ENCODE data around the gene ZNF485. TPM values are rescaled to one million over a fixed set of nuclear protein-coding genes. Genes with fewer than 3 reads are reported as not detected.

Gene ZNF485
- 5.0 TPM for polyA plus RNA-seq (2013, experiment 1 of 4)
- polyA plus RNA-seq (2013, experiment 2 of 4): 5.2 TPM
- polyA plus RNA-seq (2013, experiment 3 of 4): 4.3 TPM
- 5.3 TPM for polyA plus RNA-seq (2013, experiment 4 of 4)

DNA sequence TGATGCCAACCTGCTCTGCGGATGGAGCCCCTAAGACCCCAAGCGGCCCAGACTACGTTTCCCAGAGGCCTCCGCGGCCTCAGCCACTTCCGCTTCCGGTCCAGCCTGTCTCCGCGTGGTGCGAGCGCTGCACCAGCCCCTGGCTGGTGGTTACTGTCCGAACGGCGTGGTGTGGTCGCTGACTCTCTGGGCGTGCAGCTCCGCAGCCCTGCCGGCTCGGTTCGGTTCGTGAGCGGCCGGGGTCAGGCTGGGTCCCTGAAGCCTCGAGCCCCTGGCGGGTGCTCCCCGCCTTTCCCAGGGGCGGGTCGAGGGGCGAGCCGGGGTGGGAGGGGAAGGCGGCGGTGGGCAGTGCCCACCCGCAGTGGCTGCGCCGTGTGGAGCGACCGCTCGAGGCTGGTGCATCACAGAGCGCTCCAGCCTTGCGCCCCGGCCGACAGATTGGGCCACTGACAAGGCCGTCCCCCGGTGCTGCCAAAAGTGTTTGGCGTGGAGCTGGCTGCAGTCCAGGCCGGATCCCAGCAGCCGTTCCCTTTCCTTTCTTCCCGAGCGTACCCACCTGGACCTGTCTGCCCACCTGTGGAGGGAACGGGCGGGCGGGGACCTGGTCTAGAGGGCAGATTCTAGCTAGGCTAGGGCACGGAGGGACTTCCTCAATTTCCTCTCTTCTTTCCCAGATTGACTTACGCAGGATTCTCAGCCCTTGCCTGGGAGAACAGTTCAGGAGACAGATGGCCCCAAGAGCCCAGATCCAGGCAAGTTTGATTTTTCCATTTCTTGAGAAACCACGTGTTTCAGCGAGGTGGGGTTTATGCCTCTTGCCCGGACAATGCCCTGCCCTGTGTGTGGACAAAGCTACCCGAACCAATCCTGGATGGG is at the start of gene ZNF485:
Gene ZNF485 (plus strand): TSS at position 116 of the 876 bp plus-strand sequence. CDS start 613 bp downstream, at position 729.
- Histone ChIP-seq H3K36me3 (ENCODE audit: control insufficient read depth, insufficient read depth, low read length) (peaks cover 6% of the 10 kb centered on the region), H3K4me3 (ENCODE audit: insufficient read depth, low read depth, low read length) (peak within 1 kb of the TSS; percentile 54), H3K4me1 (ENCODE audit: control insufficient read depth, insufficient read depth, low read length) (peaks cover 4% of the 10 kb centered on the region), H3K27ac (ENCODE audit: insufficient read depth, low read depth, low read length, poor library complexity, severe bottlenecking) (no peak within 1 kb of the TSS), H3K9me3 (ENCODE audit: control insufficient read depth, low read length) (no peaks in the 10 kb centered on the region), H3K27me3 (ENCODE audit: control insufficient read depth, insufficient read depth, low read length, poor library complexity, severe bottlenecking) (no peaks in the 10 kb centered on the region)
- WGBS, 2 experiments: 5 to 6% methylated on average over 58 of the region's 58 CpGs

DNA sequence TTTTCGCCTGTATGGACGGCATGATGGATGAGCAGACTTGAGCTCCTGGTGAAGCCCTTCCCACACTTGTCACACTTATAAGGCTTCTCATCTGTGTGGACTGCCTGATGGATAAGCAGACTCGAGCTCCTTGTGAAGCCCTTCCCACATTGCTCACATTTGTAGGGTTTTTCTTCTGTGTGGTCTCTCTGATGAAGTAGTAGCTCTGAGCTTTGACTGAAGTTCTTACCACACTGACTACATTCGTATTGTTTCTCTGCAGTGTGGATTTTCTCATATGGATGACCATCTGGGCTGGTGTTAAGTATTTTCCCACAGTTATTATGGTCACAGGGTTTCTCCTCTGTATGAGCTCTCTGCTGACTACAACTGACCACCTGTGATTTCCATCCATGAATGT is 49.0 kb upstream of the ZNF485 start:
- Histone ChIP-seq H3K4me3 (ENCODE audit: insufficient read depth, low read depth, low read length) (no peak overlapping the region), H3K27ac (ENCODE audit: insufficient read depth, low read depth, low read length, poor library complexity, severe bottlenecking) (no peak overlapping the region), H3K4me1 (ENCODE audit: control insufficient read depth, insufficient read depth, low read length) (no peaks in the 10 kb centered on the region), H3K9me3 (ENCODE audit: control insufficient read depth, low read length) (peaks cover 5% of the 10 kb centered on the region), H3K36me3 (ENCODE audit: control insufficient read depth, insufficient read depth, low read length) (peaks cover 46% of the 10 kb centered on the region), H3K27me3 (ENCODE audit: control insufficient read depth, insufficient read depth, low read length, poor library complexity, severe bottlenecking) (no peaks in the 10 kb centered on the region)
- 96% methylated on average over 4 of the region's 4 CpGs for WGBS, 2 experiments

DNA sequence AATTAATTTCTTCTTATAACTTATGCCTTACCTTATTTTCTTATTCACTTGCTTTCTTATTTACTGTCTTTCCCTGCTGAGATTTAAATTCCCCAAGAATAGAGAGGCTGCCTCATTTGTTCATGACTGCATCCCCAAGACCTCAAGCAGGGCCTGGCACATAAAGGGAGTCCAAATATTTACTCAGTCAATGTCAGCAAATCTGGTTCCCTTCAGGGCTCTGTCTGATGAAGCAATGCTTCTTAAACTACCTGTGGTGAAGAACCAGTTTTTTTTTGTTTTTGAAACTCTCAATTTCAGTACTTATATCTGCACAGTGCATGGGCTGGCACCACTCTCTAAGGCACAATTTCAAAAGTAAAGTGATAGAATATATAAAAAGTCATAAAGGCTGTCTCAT is 36.6 kb upstream of the ZNF485 start:
- H3K4me1 ChIP-seq (ENCODE audit: control insufficient read depth, insufficient read depth, low read length): no peaks in the 10 kb centered on the region
- H3K27me3 ChIP-seq (ENCODE audit: control insufficient read depth, insufficient read depth, low read length, poor library complexity, severe bottlenecking): peaks cover 13% of the 10 kb centered on the region
- no peaks in the 10 kb centered on the region for H3K9me3 ChIP-seq (ENCODE audit: control insufficient read depth, low read length)
- H3K4me3 ChIP-seq (ENCODE audit: insufficient read depth, low read depth, low read length): no peak overlapping the region
- peaks cover 8% of the 10 kb centered on the region for H3K36me3 ChIP-seq (ENCODE audit: control insufficient read depth, insufficient read depth, low read length)
- H3K27ac ChIP-seq (ENCODE audit: insufficient read depth, low read depth, low read length, poor library complexity, severe bottlenecking): no peak overlapping the region

DNA sequence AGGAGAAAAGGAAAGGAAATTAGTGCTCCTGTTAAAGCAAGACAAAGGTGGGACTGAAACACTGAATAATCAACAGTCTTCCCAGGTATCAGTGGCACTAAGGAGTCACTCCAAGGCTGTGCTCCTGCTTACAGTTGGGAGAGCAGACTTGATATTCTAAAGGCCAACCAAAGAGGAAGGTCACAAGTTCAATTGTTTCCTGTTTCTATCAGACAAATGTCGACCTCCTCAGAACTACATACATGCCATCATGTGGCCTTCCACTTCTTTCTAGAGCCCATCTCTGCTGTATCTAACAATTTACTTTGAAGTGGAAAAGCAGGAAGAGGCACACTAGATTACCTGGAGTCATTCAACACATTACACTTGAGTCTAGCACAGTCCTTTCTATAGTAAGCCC is 35.3 kb upstream of the ZNF485 start:
- WGBS, 2 experiments: 89 to 94% methylated on average over 1 of the region's 1 CpG
- Histone ChIP-seq H3K9me3 (ENCODE audit: control insufficient read depth, low read length) (peaks cover 3% of the 10 kb centered on the region), H3K4me3 (ENCODE audit: insufficient read depth, low read depth, low read length) (no peak overlapping the region), H3K27ac (ENCODE audit: insufficient read depth, low read depth, low read length, poor library complexity, severe bottlenecking) (no peak overlapping the region), H3K36me3 (ENCODE audit: control insufficient read depth, insufficient read depth, low read length) (peaks cover 8% of the 10 kb centered on the region), H3K27me3 (ENCODE audit: control insufficient read depth, insufficient read depth, low read length, poor library complexity, severe bottlenecking) (peaks cover 23% of the 10 kb centered on the region), H3K4me1 (ENCODE audit: control insufficient read depth, insufficient read depth, low read length) (no peaks in the 10 kb centered on the region)

DNA sequence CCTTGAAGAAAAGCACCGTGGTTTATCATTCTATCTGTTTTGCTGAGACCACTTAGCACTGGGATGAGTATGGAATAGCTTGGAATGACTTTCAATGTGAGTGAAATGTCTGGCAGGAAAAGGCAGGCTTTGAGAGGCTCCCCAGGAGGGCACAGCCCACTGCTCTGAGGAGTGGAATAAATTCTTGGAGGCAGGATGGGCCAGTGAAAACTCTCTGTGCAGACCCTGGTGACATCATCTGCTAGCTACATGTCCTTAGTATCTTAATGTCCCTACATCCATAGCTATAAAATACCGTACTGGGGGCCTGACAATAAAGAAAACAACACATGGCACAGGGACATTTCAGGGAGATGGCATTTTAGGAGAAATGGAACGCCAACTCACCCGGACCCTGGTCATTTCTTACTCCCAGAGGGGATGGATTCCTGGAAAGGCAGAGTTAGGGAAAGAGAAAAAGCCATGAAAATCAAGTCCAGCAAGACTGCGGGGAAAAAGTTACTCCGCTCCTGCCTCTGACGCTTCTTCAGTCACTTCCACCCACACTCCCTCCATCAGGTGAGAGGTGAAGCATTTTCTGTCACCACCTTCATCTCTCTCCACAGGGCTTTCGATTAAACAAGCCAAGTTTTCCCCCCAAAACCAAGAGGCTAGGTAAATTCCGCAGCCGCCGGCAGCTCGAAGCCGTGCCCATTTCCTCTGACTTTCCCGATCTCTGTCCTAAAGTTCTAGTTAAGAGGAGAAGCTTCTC is 32.8 kb upstream of the ZNF485 start:
- H3K27ac ChIP-seq (ENCODE audit: insufficient read depth, low read depth, low read length, poor library complexity, severe bottlenecking): no peak overlapping the region
- WGBS, 2 experiments: 64 to 67% methylated on average over 14 of the region's 14 CpGs
- peaks cover 5% of the 10 kb centered on the region for H3K36me3 ChIP-seq (ENCODE audit: control insufficient read depth, insufficient read depth, low read length)
- peak overlapping the region; percentile 44 for H3K4me3 ChIP-seq (ENCODE audit: insufficient read depth, low read depth, low read length)
- no peaks in the 10 kb centered on the region for H3K4me1 ChIP-seq (ENCODE audit: control insufficient read depth, insufficient read depth, low read length)
- H3K9me3 ChIP-seq (ENCODE audit: control insufficient read depth, low read length): peaks cover 3% of the 10 kb centered on the region
- peaks cover 28% of the 10 kb centered on the region for H3K27me3 ChIP-seq (ENCODE audit: control insufficient read depth, insufficient read depth, low read length, poor library complexity, severe bottlenecking)

DNA sequence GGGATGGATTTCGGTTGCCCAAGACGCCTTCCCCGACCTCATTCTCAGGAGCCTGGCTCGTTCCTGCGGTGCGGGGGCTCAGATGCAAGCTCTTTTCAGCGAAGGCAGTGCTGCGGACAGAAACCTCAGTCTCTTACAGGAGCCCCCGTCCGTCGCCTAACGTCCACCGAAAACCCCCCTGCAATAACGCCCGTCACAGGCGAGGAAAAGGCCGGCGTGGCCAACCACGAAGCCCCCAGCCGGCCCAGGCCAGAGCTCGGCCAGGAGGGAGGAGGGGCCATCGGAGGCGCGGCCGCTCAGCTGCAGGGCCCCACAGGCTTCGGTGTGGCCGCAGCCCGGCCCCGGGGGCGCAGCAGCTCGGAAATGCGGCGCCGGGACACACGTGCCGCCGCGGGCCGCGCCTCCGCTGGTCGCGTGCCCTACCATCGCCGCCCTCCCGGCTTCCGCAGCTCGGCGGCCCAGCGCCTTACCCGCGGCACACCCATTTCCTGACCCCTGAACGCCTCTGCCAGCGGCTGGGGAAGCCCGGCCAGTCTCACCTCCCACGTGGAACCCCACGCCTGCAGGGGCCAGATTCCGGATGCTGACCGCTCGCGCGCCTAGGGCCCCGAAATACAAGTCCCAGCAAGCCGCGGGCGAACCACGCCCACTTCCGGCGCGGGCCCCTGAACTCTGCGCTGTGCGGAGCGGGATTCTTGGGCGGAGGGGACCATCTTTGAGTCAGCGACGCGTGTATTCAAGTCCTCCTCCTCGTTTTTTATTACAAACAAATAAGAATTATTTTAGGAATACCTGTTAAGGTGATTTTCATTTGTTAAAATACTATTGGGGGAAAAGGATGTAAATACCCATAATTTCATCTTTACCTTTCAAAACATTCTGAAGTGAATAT is 32.0 kb upstream of the ZNF485 start, which contains the start of gene ZNF239:
Gene ZNF239 (minus strand): TSS at position 616 of the 892 bp plus-strand sequence. CDS start 16,537 bp downstream, outside the sequence.
- Histone ChIP-seq H3K27me3 (ENCODE audit: control insufficient read depth, insufficient read depth, low read length, poor library complexity, severe bottlenecking) (peaks cover 28% of the 10 kb centered on the region), H3K4me3 (ENCODE audit: insufficient read depth, low read depth, low read length) (peak within 1 kb of the TSS; percentile 44), H3K4me1 (ENCODE audit: control insufficient read depth, insufficient read depth, low read length) (no peaks in the 10 kb centered on the region), H3K36me3 (ENCODE audit: control insufficient read depth, insufficient read depth, low read length) (peaks cover 5% of the 10 kb centered on the region), H3K27ac (ENCODE audit: insufficient read depth, low read depth, low read length, poor library complexity, severe bottlenecking) (no peak within 1 kb of the TSS), H3K9me3 (ENCODE audit: control insufficient read depth, low read length) (peaks cover 3% of the 10 kb centered on the region)
- WGBS, 2 experiments: 5% methylated on average over 74 to 76 of the region's 78 CpGs

DNA sequence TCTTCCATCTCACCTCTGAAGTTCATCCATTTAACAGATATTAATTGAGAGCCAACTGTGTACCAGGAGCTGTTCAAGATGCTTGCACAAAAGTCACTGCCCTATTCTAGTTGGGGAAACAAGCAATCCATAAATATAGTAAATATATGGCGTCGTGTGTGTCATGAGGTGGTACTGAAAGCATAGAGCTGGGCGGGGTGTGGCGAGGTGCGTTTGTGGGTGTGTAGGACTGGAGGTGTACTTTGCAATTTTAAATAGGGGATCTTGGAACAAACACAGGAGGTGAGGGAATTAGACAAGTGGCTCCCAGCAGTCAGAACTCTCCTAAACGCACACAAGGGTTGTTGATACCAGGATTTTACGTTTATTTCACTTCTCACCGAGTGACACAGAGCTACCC is 31.3 kb upstream of the ZNF485 start:
- Histone ChIP-seq H3K36me3 (ENCODE audit: control insufficient read depth, insufficient read depth, low read length) (peaks cover 4% of the 10 kb centered on the region), H3K27me3 (ENCODE audit: control insufficient read depth, insufficient read depth, low read length, poor library complexity, severe bottlenecking) (peaks cover 28% of the 10 kb centered on the region), H3K9me3 (ENCODE audit: control insufficient read depth, low read length) (peaks cover 3% of the 10 kb centered on the region), H3K27ac (ENCODE audit: insufficient read depth, low read depth, low read length, poor library complexity, severe bottlenecking) (no peak overlapping the region), H3K4me3 (ENCODE audit: insufficient read depth, low read depth, low read length) (peak overlapping the region; percentile 44), H3K4me1 (ENCODE audit: control insufficient read depth, insufficient read depth, low read length) (no peaks in the 10 kb centered on the region)
- WGBS, 2 experiments: 92 to 93% methylated on average over 8 of the region's 8 CpGs

GRCh38 chr10:43576062-43576461 is 30.2 kb upstream of the ZNF485 start:
- Histone ChIP-seq H3K27me3 (ENCODE audit: control insufficient read depth, insufficient read depth, low read length, poor library complexity, severe bottlenecking) (peaks cover 28% of the 10 kb centered on the region), H3K9me3 (ENCODE audit: control insufficient read depth, low read length) (peaks cover 3% of the 10 kb centered on the region), H3K36me3 (ENCODE audit: control insufficient read depth, insufficient read depth, low read length) (no peaks in the 10 kb centered on the region), H3K4me1 (ENCODE audit: control insufficient read depth, insufficient read depth, low read length) (no peaks in the 10 kb centered on the region), H3K27ac (ENCODE audit: insufficient read depth, low read depth, low read length, poor library complexity, severe bottlenecking) (no peak overlapping the region), H3K4me3 (ENCODE audit: insufficient read depth, low read depth, low read length) (no peak overlapping the region)
- WGBS, 2 experiments: 92 to 95% methylated on average over 5 of the region's 5 CpGs

DNA sequence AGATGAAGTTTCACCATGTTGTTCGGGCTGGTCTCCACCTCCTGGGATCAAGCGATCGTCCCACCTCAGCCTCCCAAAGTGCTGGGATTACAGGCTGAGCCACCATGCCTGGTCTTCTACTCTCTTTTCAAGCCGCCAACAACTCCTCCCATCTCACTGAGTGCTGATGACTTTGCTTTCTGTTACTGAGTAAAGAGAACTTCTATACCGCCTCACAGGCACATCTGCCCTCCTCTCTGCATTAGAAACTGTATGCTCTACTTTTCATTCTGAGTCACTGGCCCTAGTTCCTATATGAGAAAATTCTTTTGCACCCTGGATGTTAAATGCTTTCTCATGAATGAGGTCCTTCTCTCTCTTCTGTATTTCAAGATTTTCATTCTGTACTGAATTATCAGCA is 29.7 kb upstream of the ZNF485 start:
- H3K36me3 ChIP-seq (ENCODE audit: control insufficient read depth, insufficient read depth, low read length): no peaks in the 10 kb centered on the region
- H3K4me1 ChIP-seq (ENCODE audit: control insufficient read depth, insufficient read depth, low read length): no peaks in the 10 kb centered on the region
- 93 to 94% methylated on average over 5 of the region's 5 CpGs for WGBS, 2 experiments
- peaks cover 28% of the 10 kb centered on the region for H3K27me3 ChIP-seq (ENCODE audit: control insufficient read depth, insufficient read depth, low read length, poor library complexity, severe bottlenecking)
- no peak overlapping the region for H3K4me3 ChIP-seq (ENCODE audit: insufficient read depth, low read depth, low read length)
- no peak overlapping the region for H3K27ac ChIP-seq (ENCODE audit: insufficient read depth, low read depth, low read length, poor library complexity, severe bottlenecking)
- H3K9me3 ChIP-seq (ENCODE audit: control insufficient read depth, low read length): peaks cover 3% of the 10 kb centered on the region
